OCI-LY7 (cell line): ENCODE data around the gene CTNNA3.

Source experiments
- CTCF ChIP-seq: fragments of 200-600 bp; sonication (generic); conservative IDR thresholded peaks from 2 replicates; pipeline ENCODE4 v1.5.1; 2014; ENCODE audit warnings: mild to moderate bottlenecking, antibody characterized with exemption, low read length, moderate library complexity, mixed read lengths
- EZH2phosphoT487 ChIP-seq: fragments of 200-600 bp; sonication (generic); IDR thresholded peaks from 2 replicates; pipeline ENCODE4 v1.6.1; 2018; ENCODE audit warnings: low read depth, borderline replicate concordance, mild to moderate bottlenecking, mixed run types, antibody characterized with exemption, low read length, moderate library complexity, mixed read lengths

GRCh38 chr10:67506083-67506756 lies 189.8 kb downstream of the CTNNA3 start:
- no peak for TF ChIP-seq CTCF
- no peak for TF ChIP-seq EZH2phosphoT487
